K562 (cell line): Measurements from ENCODE around the gene KPRP. TPM values are rescaled to one million over a fixed set of nuclear protein-coding genes. Genes with fewer than 3 reads are reported as not detected.
A peak's percentile ranks its signal among the peaks of the same experiment; 100 is the strongest.

Experiments
- ATAC-seq: fragments of 200-7000 bp; cut with Tn5 transposase; 3 replicates; pipeline ENCODE4 v1.9.1; 2020; ENCODE audit warnings: moderate library complexity
- BruUV-seq: library from RNA; stranded (reverse); fragments of 400-500 nt; replicated peaks from 2 replicates; lab custom pipeline; 2021; lab: Mats Ljungman, UMichigan
- CTCF ChIA-PET: fragments of 300-600 bp; formaldehyde crosslinking; extraction: SDS; loops from one replicate; lab custom pipeline; 2021; ENCODE audit warnings: low intra/inter-chr PET ratio; lab: Yijun Ruan, JAX
- POLR2A ChIA-PET: fragments of 300-600, 350-650 bp; sonication (Branson Sonifier 250); formaldehyde crosslinking; extraction: SDS; loops from one replicate; lab custom pipeline; 2021; ENCODE audit warnings: antibody characterized with exemption, inconsistent platforms; lab: Yijun Ruan, JAX
- DNase-seq, 4 experiments: peaks; one replicate each; pipeline versions ENCODE4 v3.0.0 to v3.0.0-alpha.2; 2011 to 2018; ENCODE audit warnings: low spot score in 3 of 4, mixed read lengths in 3 of 4; ENCODE audit errors: extremely low read depth in 1 of 4
- FAIRE-seq: peaks from 2 replicates; lab custom pipeline; 2011; peaks lifted over from hg19 to GRCh38; lab: Jason Lieb, UNC
- H2AFZ ChIP-seq: 2 replicates; pipeline ENCODE4 v1.6.0; 2011; ENCODE audit warnings: low read depth, low read length, control low read depth, inconsistent platforms
- H3K27ac ChIP-seq: fragments of 200-600 bp; 3 replicates; pipeline ENCODE4 v1.8.0; 2011; ENCODE audit warnings: low read depth, mild to moderate bottlenecking, control low read depth, inconsistent platforms, low read length, moderate library complexity, mixed read lengths; ENCODE audit errors: extremely low read depth
- H3K27me3 ChIP-seq, 2 experiments: fragments of 300-600 bp in 1 of 2; 2 replicates in 1 of 2; 3 replicates in 1 of 2; pipeline versions ENCODE4 v1.6.0 to v1.8.0; 2011; ENCODE audit warnings: inconsistent platforms in 2 of 2, low read length in 2 of 2, mild to moderate bottlenecking in 1 of 2, mixed read lengths in 1 of 2, moderate library complexity in 1 of 2; ENCODE audit not compliant: control insufficient read depth in 2 of 2, insufficient read depth in 2 of 2
- H3K36me3 ChIP-seq: fragments of 300-600 bp; 3 replicates; pipeline ENCODE4 v1.8.0; 2011; ENCODE audit warnings: mild to moderate bottlenecking, low read length, inconsistent platforms; ENCODE audit not compliant: control insufficient read depth, insufficient read depth
- H3K4me1 ChIP-seq, 2 experiments: fragments of 200-600 bp in 1 of 2; replicated peaks in 1 of 2; 2 replicates in 1 of 2; 3 replicates in 1 of 2; pipeline versions ENCODE4 v1.5.1 to v1.8.0; 2011; ENCODE audit warnings: inconsistent platforms in 2 of 2, low read length in 2 of 2, mild to moderate bottlenecking in 1 of 2, mixed read lengths in 1 of 2, moderate library complexity in 1 of 2; ENCODE audit not compliant: control insufficient read depth in 2 of 2, insufficient read depth in 2 of 2
- H3K4me2 ChIP-seq: 2 replicates; pipeline ENCODE4 v1.6.1; 2011; ENCODE audit warnings: low read length, control low read depth, inconsistent platforms, mixed read lengths; ENCODE audit not compliant: insufficient read depth
- H3K4me3 ChIP-seq: fragments of 200-600 bp; sonication (generic), shearing (Covaris generic); 2 replicates; pipeline ENCODE4 v1.5.1; 2016; ENCODE audit warnings: control low read depth, inconsistent platforms
- H3K79me2 ChIP-seq: fragments of 200-600 bp; 3 replicates; pipeline ENCODE4 v1.8.0; 2011; ENCODE audit warnings: low read length, inconsistent platforms; ENCODE audit not compliant: control insufficient read depth, insufficient read depth
- H3K9ac ChIP-seq, 2 experiments: 2 replicates each; pipeline versions ENCODE4 v1.6.0 to v1.6.1; 2011; ENCODE audit warnings: low read depth in 2 of 2, low read length in 2 of 2, control low read depth in 1 of 2, inconsistent platforms in 1 of 2, mild to moderate bottlenecking in 1 of 2, mixed read lengths in 1 of 2; ENCODE audit not compliant: insufficient read depth in 1 of 2
- H3K9me1 ChIP-seq: one replicate; pipeline ENCODE4 v1.6.0; 2011; ENCODE audit warnings: inconsistent platforms, mild to moderate bottlenecking, low read length, moderate library complexity; ENCODE audit not compliant: control insufficient read depth, insufficient read depth
- H3K9me3 ChIP-seq: replicated peaks from 2 replicates; pipeline ENCODE4 v1.5.1; 2011; ENCODE audit warnings: low read depth, low read length, inconsistent platforms; ENCODE audit not compliant: control insufficient read depth, insufficient read depth
- H4K20me1 ChIP-seq: replicated peaks from 2 replicates; pipeline ENCODE4 v1.6.1; 2011; ENCODE audit warnings: low read length, inconsistent platforms, mixed read lengths; ENCODE audit not compliant: control insufficient read depth, insufficient read depth
- KLF16 ChIP-seq: IDR thresholded peaks from 2 replicates; pipeline ENCODE4 v1.6.1; 2016; ENCODE audit warnings: antibody characterized with exemption
- PBX2 ChIP-seq, 2 experiments: IDR thresholded peaks in 1 of 2; conservative IDR thresholded peaks in 1 of 2; 2 replicates each; pipeline ENCODE4 v1.6.1; 2016; ENCODE audit warnings: low read depth in 2 of 2, mild to moderate bottlenecking in 1 of 2, missing compliant biosample characterization in 1 of 2, missing genetic modification characterization in 1 of 2, moderate library complexity in 1 of 2
- PHF20 ChIP-seq: fragments of 450-650 bp; IDR thresholded peaks from 2 replicates; pipeline ENCODE4 v1.6.1; 2018; ENCODE audit not compliant: partially characterized antibody
- PKNOX1 ChIP-seq: fragments of 450-650 bp; IDR thresholded peaks from 2 replicates; pipeline ENCODE4 v1.6.1; 2016
- RBM34 ChIP-seq: fragments of 200-400 bp; formaldehyde crosslinking; IDR thresholded peaks from 2 replicates; pipeline ENCODE4 v1.6.1; 2018; ENCODE audit warnings: low read length, borderline replicate concordance; ENCODE audit not compliant: insufficient read depth
- SETDB1 ChIP-seq: IDR thresholded peaks from one replicate; pipeline ENCODE4 v1.6.1; 2012; ENCODE audit warnings: low read length, control low read depth, inconsistent platforms
- SMARCB1 ChIP-seq: IDR thresholded peaks from 2 replicates; pipeline ENCODE4 v1.6.1; 2011; ENCODE audit warnings: improper control_type of control experiment, low read depth; ENCODE audit not compliant: insufficient read length
- SMC3 ChIP-seq: conservative IDR thresholded peaks from 2 replicates; pipeline ENCODE4 v1.6.1; 2011; ENCODE audit warnings: low read depth, low read length, improper control_type of control experiment; ENCODE audit not compliant: insufficient read depth
- SNIP1 ChIP-seq: fragments of 450-650 bp; IDR thresholded peaks from 2 replicates; pipeline ENCODE4 v1.7.1; 2017; ENCODE audit warnings: low read depth, mild to moderate bottlenecking
- SREBF2 ChIP-seq: sonication (generic); formaldehyde crosslinking; IDR thresholded peaks from 2 replicates; pipeline ENCODE4 v1.4.0; 2020; ENCODE audit warnings: mild to moderate bottlenecking, missing genetic modification reagents
- TRIM25 ChIP-seq: fragments of 450-650 bp; IDR thresholded peaks from 2 replicates; pipeline ENCODE4 v1.7.0; 2016; ENCODE audit warnings: borderline replicate concordance
- ZFP1 ChIP-seq: fragments of 450-650 bp; formaldehyde crosslinking; IDR thresholded peaks from 2 replicates; pipeline ENCODE4 v1.4.0; 2020; ENCODE audit warnings: mild to moderate bottlenecking, mixed read lengths
- ZNF232 ChIP-seq: sonication (generic); formaldehyde crosslinking; IDR thresholded peaks from 2 replicates; pipeline ENCODE4 v1.8.0; 2022; ENCODE audit warnings: mild to moderate bottlenecking, missing genetic modification reagents
- WGBS: fragments of 100-300 bp; shearing (Covaris generic); methylation state at CpG from one replicate; pipeline ENCODE4 v1.1.6; 2016; ENCODE audit warnings: low coverage, mixed read lengths; ENCODE audit not compliant: insufficient coverage; ENCODE audit errors: missing lambda C conversion rate; 5-methylcytosine and 5-hydroxymethylcytosine counted together
- in situ Hi-C: fragments of 300-500 bp; cut with MboI; formaldehyde crosslinking; loops from 4 replicates; pipeline ENCODE4 v1.15.0; 2018; ENCODE audit warnings: inconsistent platforms, mixed read lengths
- intact Hi-C: fragments of 100-400 bp; cut with micrococcal nuclease; formaldehyde crosslinking; loops from 2 replicates; pipeline ENCODE4 v1.14.2; 2022
- polyA plus RNA-seq, 8 experiments: library from polyadenylated mRNA; depleted of rRNA in 4 of 8; stranded (reverse) in 5 of 8; unstranded in 3 of 8; fragments of >200 nt; fragmentation: Nextera tagmentation in 2 of 8; fragmentation: Illumina TruSeq in 1 of 8; extraction: Ambion mirVana in 2 of 8; extraction: Trizol in 1 of 8; gene quantifications; 2 replicates each; pipeline versions ENCODE4 v1.2.1 to v1.2.3, GENCODE V29; 2011 to 2014; ENCODE audit warnings: inconsistent platforms in 1 of 8, missing spikeins in 1 of 8
- total RNA-seq, 7 experiments: library from RNA; depleted of rRNA in 6 of 7; stranded (reverse); fragments of >200 nt in 6 of 7; fragmentation: Illumina TruSeq in 2 of 7; extraction: Trizol in 2 of 7; gene quantifications; 2 replicates each; pipeline versions ENCODE4 v1.2.1 to v1.2.3, GENCODE V29; 2011 to 2021; ENCODE audit warnings: low replicate concordance in 1 of 7
- TF ChIP-seq, protein P1 (sequence below), 3 experiments: IDR thresholded peaks in 2 of 3; conservative IDR thresholded peaks in 1 of 3; 2 replicates each; pipeline ENCODE4 v1.5.1; 2011 to 2012; ENCODE audit warnings: low read length in 3 of 3, mild to moderate bottlenecking in 3 of 3, control low read depth in 2 of 3, improper control_type of control experiment in 1 of 3, inconsistent platforms in 1 of 3, low read depth in 1 of 3, mixed read lengths in 1 of 3, moderate library complexity in 1 of 3; ENCODE audit not compliant: insufficient read depth in 2 of 3

Gene KPRP
- total and polyA plus RNA-seq, 9 of the 15 experiments (the other 6 are each of a cell fraction or from before 2014, with no cell fraction given): not detected

GRCh38 chr1:152777510-152778137, 19.8 kb downstream of the KPRP start:
- 0% methylated on average over 3 of the region's 4 CpGs for WGBS
- H3K9ac ChIP-seq: no peak overlapping the region
- no peaks in the 10 kb centered on the region for H3K36me3 ChIP-seq
- intact Hi-C loops: loop anchor here (1.0 kb wide), 1 partner anchor 123 kb away; no protein-coding TSS in a partner anchor
- H3K9me1 ChIP-seq: no peaks in the 10 kb centered on the region
- H3K4me1 ChIP-seq: no peaks in the 10 kb centered on the region
- H3K27me3 ChIP-seq: no peaks in the 10 kb centered on the region
- H3K9me3 ChIP-seq: no peaks in the 10 kb centered on the region
- no peaks in the 10 kb centered on the region for H3K79me2 ChIP-seq
- ChIA-PET POLR2A (interaction anchor here (0.7 to 0.9 kb wide), 2 partner anchors 11 to 119 kb away, joined by 4 read pairs; no protein-coding TSS in a partner anchor), CTCF (no interaction called here)
- ATAC-seq (peak; percentile 72), DNase-seq (peak; percentile 35 to 65 (median 42)), FAIRE-seq (peak; percentile 32)
- no peak overlapping the region for H3K4me3 ChIP-seq
- H4K20me1 ChIP-seq: no peaks in the 10 kb centered on the region
- BruUV-seq: no TSS peak
- H2AFZ ChIP-seq: no peak overlapping the region
- no peak overlapping the region for H3K27ac ChIP-seq
- no peak overlapping the region for H3K4me2 ChIP-seq
- in situ Hi-C loops: no loop called here
- TF ChIP-seq SMC3 (0 out of 2 replicates have a peak, but pooled peaks have one; percentile 28), PHF20 (no peak), KLF16 (peak; percentile 36; the same call in 1 of the 2 replicates), PKNOX1 (peak; percentile 42; the same call in 1 of the 2 replicates), PBX2 (CRISPR knock-in tag; IDR thresholded peaks at IDR 0.05; ENCODE audit: low read depth) (no peak), PBX2 (tag; conservative IDR thresholded peaks at IDR 0.05; ENCODE audit: low read depth) (no peak), SNIP1 (no peak), SREBF2 (CRISPR knock-in tag) (no peak), ZFP1 (CRISPR knock-in tag) (no peak), SMARCB1 (no peak), SETDB1 (no peak), ZNF232 (CRISPR knock-in tag) (no peak), RBM34 (no peak), TRIM25 (no peak)
- TF ChIP-seq, protein P1, sequence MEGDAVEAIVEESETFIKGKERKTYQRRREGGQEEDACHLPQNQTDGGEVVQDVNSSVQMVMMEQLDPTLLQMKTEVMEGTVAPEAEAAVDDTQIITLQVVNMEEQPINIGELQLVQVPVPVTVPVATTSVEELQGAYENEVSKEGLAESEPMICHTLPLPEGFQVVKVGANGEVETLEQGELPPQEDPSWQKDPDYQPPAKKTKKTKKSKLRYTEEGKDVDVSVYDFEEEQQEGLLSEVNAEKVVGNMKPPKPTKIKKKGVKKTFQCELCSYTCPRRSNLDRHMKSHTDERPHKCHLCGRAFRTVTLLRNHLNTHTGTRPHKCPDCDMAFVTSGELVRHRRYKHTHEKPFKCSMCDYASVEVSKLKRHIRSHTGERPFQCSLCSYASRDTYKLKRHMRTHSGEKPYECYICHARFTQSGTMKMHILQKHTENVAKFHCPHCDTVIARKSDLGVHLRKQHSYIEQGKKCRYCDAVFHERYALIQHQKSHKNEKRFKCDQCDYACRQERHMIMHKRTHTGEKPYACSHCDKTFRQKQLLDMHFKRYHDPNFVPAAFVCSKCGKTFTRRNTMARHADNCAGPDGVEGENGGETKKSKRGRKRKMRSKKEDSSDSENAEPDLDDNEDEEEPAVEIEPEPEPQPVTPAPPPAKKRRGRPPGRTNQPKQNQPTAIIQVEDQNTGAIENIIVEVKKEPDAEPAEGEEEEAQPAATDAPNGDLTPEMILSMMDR (IDR thresholded peaks at IDR 0.05 in 2 of 3, conservative IDR thresholded peaks at IDR 0.05 in 1 of 3; ENCODE audit: insufficient read depth in 2 of 3, low read depth in 1 of 3, low read length in 3 of 3): peak; percentile 56 to 68 (median 67)
